H1 (cell line): ENCODE results near the gene OR52N2. TPM values are rescaled to one million over a fixed set of nuclear protein-coding genes. Genes with fewer than 3 reads are reported as not detected.

Experiments
- ATF2 ChIP-seq: IDR thresholded peaks from 2 replicates; pipeline ENCODE4 v1.6.1; 2012; ENCODE audit warnings: low read length, inconsistent platforms
- CTCF ChIP-seq, 3 experiments: IDR thresholded peaks; 1 replicate in 2 of 3; 2 replicates in 1 of 3; pipeline versions ENCODE4 v1.5.1 to v1.6.1; 2011; ENCODE audit warnings: low read length in 3 of 3, mild to moderate bottlenecking in 3 of 3, inconsistent platforms in 2 of 3, low read depth in 1 of 3, moderate library complexity in 1 of 3; ENCODE audit not compliant: insufficient read depth in 1 of 3; ENCODE audit errors: control extremely low read depth in 1 of 3
- KDM4A ChIP-seq: IDR thresholded peaks from one replicate; pipeline ENCODE4 v1.7.1; 2012; ENCODE audit warnings: low read depth, mild to moderate bottlenecking, moderate library complexity, low read length, inconsistent platforms; ENCODE audit not compliant: severe bottlenecking
- KDM5A ChIP-seq: fragments of 200-600 bp; IDR thresholded peaks from 2 replicates; pipeline ENCODE4 v1.7.1; 2012; ENCODE audit warnings: mild to moderate bottlenecking, low read length, inconsistent platforms, mixed read lengths
- TAF1 ChIP-seq: IDR thresholded peaks from 2 replicates; pipeline ENCODE4 v1.6.1; 2011; ENCODE audit warnings: mild to moderate bottlenecking, low read depth, low read length
- polyA plus RNA-seq, 7 experiments: library from polyadenylated mRNA; depleted of rRNA in 3 of 7; stranded (reverse) in 5 of 7; unstranded in 2 of 7; fragments of >200 nt in 5 of 7; fragments of 200-250 nt in 2 of 7; gene quantifications; 1 replicate in 5 of 7; 2 replicates in 1 of 7; 4 replicates in 1 of 7; pipeline versions ENCODE4 v1.2.1 to v1.2.3, GENCODE V29; 2011 to 2013; ENCODE audit warnings: missing spikeins in 2 of 7, mixed read lengths in 2 of 7
- total RNA-seq: library from RNA; stranded (reverse); fragmentation: NEBNext Ultra II Directional; extraction: Animal tissue kit (Norgen Biotek cat#: 25700); gene quantifications from 2 replicates; pipeline ENCODE4 v1.2.1, GENCODE V29; 2021

OR52N2 gene
- total and polyA plus RNA-seq, 2 of the 8 experiments (the other 6 are each of a cell fraction or from before 2014, with no cell fraction given), result 0.39 to 4.8 TPM

DNA sequence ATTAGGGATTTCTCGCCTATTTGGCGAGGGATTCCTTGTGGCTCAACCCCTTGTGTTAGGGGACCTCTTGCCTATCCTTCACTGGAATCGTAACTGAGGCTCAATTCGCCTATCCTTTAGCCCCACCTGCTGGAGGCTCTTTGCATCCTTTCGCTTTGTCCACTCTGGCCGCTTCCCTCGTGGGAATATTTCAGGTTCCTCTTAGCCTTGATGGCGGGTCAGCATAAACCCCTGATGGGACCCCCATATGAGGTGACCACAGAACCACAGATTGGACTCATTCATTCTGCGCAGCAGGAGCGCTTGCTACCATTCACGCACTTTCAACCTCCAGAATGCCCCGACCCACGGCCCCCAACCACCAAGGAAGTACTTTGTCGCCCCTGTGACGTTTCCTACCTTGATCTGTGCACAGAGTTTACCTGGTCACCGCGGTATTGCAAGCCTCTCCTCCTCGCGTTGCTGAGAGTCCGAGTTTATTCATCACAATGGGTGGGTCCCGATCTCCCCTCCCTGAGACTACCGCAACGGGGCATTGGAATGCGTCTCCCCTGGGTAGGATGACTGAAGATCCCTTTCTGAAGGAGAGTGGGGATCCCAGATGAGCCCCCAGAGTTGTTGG lies at the start of gene OR52N2 (continued):
- peak; percentile 44; the same call in 1 of the 2 replicates for TF ChIP-seq TAF1
- TF ChIP-seq ATF2, result no peak
- peak; percentile 95 for TF ChIP-seq KDM5A
- peak; percentile 71 to 93 (median 76) for TF ChIP-seq CTCF (IDR thresholded peaks at IDR 0.05; ENCODE audit: control extremely low read depth in 1 of 3, insufficient read depth in 1 of 3, low read depth in 1 of 3, low read length in 3 of 3)
- peak; percentile 62 for TF ChIP-seq KDM4A
